Heart left ventricle (tissue), 13 donors: ENCODE results near the gene KRT5.

Experiments
- POLR2A ChIP-seq, 2 donors: fragments of 450-650 bp; IDR thresholded peaks; one replicate each; pipeline ENCODE4 v1.6.1; 2017; ENCODE audit warnings: antibody characterized with exemption in 2 of 2, mild to moderate bottlenecking in 2 of 2, moderate library complexity in 2 of 2
- TF ChIP-seq, protein P1 (sequence below), 12 donors: fragments of 200-600 bp; sonication (generic) in 4 of 12; IDR thresholded peaks; one replicate each; pipeline versions ENCODE4 v1.5.0 to v1.8.0; 2018 to 2022; ENCODE audit warnings: antibody characterized with exemption in 12 of 12, mild to moderate bottlenecking in 5 of 12
- donor health status: ischemic (EF 13 %, LVEDD 7.1; RV severe dilation, severe dysfunction).
- donor health status: DM: no; HTN: yes; CAD: no.
- donor health status: DM: no; HTN: no; CAD: no.
- donor health status: ischemic (EF 25% LVEDD 6.9; RV normal size, moderate dysfunction).
- donor health status: ischemic (EF 25% LVEDD 5.7; RV mildly dilated, moderate dysfunction).
- donor health status: ischemic (EF 35%, LVEDD 5.7; RV mildly dilated, moderate dysfunction).
- donor health status: nonischemic (EF 11% LVEDD 7.7; RV severe dilation, severe dysfunction).
- donor health status: DM: yes; HTN: yes; CAD: no.
- donor health status: PGD.
- donor health status: ischemic (EF 29% LVEDD 5.4; RV normal size, mild dysfunction).
- donor health status: nonischemic (EF 23%, LVEDD 6.1; RV moderate dilation, normal function).

DNA sequence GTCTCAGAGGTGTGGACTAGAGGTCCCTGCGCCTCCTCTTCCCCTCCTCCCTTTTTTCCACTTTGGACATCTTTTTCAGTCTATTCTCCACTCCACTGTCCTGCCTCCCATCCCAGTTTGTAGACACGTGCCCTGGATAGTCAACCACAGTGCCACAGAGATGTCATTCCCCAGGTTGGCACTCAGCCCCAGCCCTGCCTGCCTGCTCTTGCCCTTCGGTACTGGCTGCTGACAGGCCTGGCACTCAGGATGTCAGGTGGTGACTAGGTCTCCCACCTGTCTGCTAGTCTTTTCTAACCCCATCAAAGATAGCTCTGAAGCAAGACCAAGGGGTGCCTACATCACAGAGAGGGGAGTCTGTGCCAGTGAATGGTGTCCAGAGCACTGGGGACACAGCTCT is 16.9 kb upstream of the KRT5 start:
- TF ChIP-seq POLR2A (IDR thresholded peaks at IDR 0.05), result no peak
- TF ChIP-seq, protein P1, sequence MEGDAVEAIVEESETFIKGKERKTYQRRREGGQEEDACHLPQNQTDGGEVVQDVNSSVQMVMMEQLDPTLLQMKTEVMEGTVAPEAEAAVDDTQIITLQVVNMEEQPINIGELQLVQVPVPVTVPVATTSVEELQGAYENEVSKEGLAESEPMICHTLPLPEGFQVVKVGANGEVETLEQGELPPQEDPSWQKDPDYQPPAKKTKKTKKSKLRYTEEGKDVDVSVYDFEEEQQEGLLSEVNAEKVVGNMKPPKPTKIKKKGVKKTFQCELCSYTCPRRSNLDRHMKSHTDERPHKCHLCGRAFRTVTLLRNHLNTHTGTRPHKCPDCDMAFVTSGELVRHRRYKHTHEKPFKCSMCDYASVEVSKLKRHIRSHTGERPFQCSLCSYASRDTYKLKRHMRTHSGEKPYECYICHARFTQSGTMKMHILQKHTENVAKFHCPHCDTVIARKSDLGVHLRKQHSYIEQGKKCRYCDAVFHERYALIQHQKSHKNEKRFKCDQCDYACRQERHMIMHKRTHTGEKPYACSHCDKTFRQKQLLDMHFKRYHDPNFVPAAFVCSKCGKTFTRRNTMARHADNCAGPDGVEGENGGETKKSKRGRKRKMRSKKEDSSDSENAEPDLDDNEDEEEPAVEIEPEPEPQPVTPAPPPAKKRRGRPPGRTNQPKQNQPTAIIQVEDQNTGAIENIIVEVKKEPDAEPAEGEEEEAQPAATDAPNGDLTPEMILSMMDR (IDR thresholded peaks at IDR 0.05), result no peak
